NCI-H2107 treated with DMSO at 0.1 percent for 48 hours (cell line): ENCODE measurements around the gene GPR17.

ENCODE experiments used
- DNase-seq: peaks from one replicate; lab custom pipeline; 2025; ENCODE audit not compliant: unreplicated experiment; lab: John Stamatoyannopoulos, UW

Gene GPR17

GRCh38 chr2:127654084-127654837 lies 8.3 kb downstream of the GPR17 start:
- no peak for DNase-seq

GRCh38 chr2:127654838-127655175 lies 8.9 kb downstream of the GPR17 start:
- no peak for DNase-seq

GRCh38 chr2:127655209-127656073 lies 9.5 kb downstream of the GPR17 start:
- DNase-seq, result no peak

- DNase-seq, result no peak
These were observed 10.7 kb downstream of the GPR17 start for GRCh38 chr2:127656569-127657231.

- DNase-seq, result no peak
These were observed 11.3 kb downstream of the GPR17 start for GRCh38 chr2:127657232-127657595.

- no peak for DNase-seq
These were observed 12.2 kb downstream of the GPR17 start for GRCh38 chr2:127658146-127658545.

GRCh38 chr2:127658641-127659407 lies 12.9 kb downstream of the GPR17 start:
- DNase-seq, result no peak

GRCh38 chr2:127659408-127660290 lies 13.7 kb downstream of the GPR17 start:
- no peak for DNase-seq

GRCh38 chr2:127660291-127660578 lies 14.3 kb downstream of the GPR17 start:
- no peak for DNase-seq

GRCh38 chr2:127661072-127661649 lies 15.2 kb downstream of the GPR17 start:
- no peak for DNase-seq

GRCh38 chr2:127661949-127662510 lies 16.1 kb downstream of the GPR17 start:
- no peak for DNase-seq

- no peak for DNase-seq
These were observed 17.1 kb downstream of the GPR17 start for GRCh38 chr2:127662937-127663565.

GRCh38 chr2:127663566-127664064 lies 17.7 kb downstream of the GPR17 start:
- DNase-seq, result no peak

- no peak for DNase-seq
These were observed 18.3 kb downstream of the GPR17 start for GRCh38 chr2:127664065-127664894.

- DNase-seq, result no peak
These were observed 18.9 kb downstream of the GPR17 start for GRCh38 chr2:127664895-127665225.

- DNase-seq, result no peak
These were observed 19.4 kb downstream of the GPR17 start for GRCh38 chr2:127665267-127665893.

GRCh38 chr2:127669056-127669455 lies 23.1 kb downstream of the GPR17 start:
- DNase-seq, result no peak
